Mammary epithelial cell (primary cell): ENCODE measurements around the gene SH3BGRL.

Experiments
- CTCF ChIP-seq, 2 donors: IDR thresholded peaks in 1 of 2; conservative IDR thresholded peaks in 1 of 2; 2 replicates each; pipeline ENCODE4 v1.5.1; 2011 to 2012; ENCODE audit warnings: inconsistent platforms in 2 of 2, low read length in 2 of 2, mild to moderate bottlenecking in 2 of 2, control low read depth in 1 of 2, low read depth in 1 of 2; ENCODE audit not compliant: insufficient read depth in 1 of 2; ENCODE audit errors: extremely low read depth in 1 of 2
- EZH2 ChIP-seq: IDR thresholded peaks from 2 replicates; pipeline ENCODE4 v1.6.1; 2012; ENCODE audit warnings: low read length, inconsistent platforms, borderline replicate concordance

GRCh38 chrX:81259714-81260395, 58.0 kb downstream of the SH3BGRL start:
- TF ChIP-seq CTCF (conservative IDR thresholded peaks at IDR 0.05 in 1 of 2, IDR thresholded peaks at IDR 0.05 in 1 of 2; ENCODE audit: extremely low read depth in 1 of 2, insufficient read depth in 1 of 2, low read depth in 1 of 2, low read length in 2 of 2) (no peak), EZH2 (no peak)
